CD4-positive, alpha-beta T cell treated with Interleukin-17A for 1 hour (primary cell): Measurements from ENCODE around the gene NRCAM.
"Not testable (repeated sequence)": the region's sequence is repeated elsewhere in the genome, so short reads cannot be mapped to it uniquely, and the experiment has no call there.

Source experiments
- DNase-seq: peaks from one replicate; pipeline ENCODE4 v3.0.0-alpha.2; 2020

Gene NRCAM

DNA sequence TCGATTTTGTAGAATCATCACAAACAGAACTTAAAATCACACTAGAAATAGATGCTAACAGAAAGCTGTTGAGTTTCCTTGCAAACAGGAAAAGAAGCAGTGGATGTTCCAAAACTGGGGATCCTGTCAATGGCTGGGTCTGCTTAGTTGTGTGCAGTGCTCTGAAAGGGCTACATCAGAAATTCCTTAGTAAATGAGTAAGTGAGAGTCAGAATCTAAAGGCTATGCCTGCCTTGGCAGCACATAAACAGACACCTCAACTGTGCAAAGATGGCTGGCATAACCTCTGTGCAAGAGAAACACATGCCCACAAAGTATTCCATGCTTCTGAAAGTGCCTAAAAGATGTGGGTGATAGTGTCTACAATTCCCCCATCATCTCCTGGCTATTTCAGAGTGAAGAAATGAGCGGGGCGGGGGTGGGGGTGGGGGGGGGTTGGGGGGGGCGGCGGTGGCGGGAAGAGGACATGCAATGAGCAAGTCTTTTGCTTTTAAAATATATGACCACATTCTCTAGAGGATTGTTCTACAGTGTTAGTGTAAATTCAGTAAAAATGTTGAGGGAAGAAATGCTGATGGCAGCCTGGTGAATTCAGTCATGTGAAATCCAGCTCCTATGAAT is 187.9 kb downstream of the NRCAM start:
- DNase-seq: no peak

DNA sequence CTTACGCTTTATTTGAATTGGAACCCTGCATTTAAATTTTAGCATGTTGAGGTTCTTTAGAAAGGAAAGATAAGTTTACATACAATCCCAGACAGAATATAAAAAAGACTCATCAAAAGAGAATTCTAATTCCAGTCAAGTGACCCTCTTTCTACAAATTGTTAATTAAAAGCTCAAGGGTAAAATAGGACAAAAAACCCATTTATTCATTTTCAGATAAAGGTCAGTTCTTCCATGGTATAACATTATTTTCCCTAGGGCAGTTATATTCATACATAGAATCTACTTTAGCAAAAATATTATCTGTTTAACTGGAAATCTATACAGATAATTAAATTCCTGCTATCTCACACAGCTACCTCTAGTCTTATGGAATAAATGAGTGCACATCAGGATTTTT is 188.6 kb downstream of the NRCAM start:
- no peak for DNase-seq

DNA sequence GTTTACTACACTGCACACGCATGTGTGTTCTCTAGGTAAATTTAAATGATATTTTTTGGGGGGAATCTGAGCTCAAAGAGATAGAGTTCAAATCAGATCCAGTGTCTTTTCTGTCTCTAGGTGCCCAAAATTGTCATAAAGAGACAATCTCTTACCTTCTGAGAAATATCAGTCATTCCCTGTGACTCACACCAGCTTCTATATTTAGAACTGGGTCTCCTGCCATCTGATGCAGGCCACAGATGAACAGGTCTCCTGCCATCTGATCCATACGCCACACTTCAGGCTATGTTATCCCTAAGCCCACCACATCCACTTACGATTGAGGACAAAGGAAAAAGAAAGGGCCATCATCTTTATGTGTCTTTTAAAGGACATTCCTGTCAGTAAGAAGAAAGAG is 189.7 kb downstream of the NRCAM start:
- no peak for DNase-seq

DNA sequence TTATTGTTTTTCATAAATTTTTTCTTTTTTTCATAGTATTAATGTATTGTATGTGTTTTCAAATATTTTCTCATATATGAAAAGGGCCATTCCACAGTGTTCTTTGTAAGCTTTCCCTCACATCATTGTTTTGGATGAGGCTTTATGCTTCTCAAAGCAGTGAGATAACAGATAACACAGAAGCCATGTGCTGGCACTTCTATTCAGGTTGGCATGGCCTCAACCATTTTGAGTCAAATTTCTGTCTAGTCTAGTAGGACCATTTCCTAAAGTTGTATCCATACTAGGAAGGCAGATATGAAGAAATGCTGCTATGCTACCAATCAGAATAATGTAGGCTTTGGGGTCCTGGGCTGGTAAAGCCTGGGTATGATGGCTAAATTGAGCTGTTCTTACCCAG is 190.2 kb downstream of the NRCAM start:
- DNase-seq: no peak

DNA sequence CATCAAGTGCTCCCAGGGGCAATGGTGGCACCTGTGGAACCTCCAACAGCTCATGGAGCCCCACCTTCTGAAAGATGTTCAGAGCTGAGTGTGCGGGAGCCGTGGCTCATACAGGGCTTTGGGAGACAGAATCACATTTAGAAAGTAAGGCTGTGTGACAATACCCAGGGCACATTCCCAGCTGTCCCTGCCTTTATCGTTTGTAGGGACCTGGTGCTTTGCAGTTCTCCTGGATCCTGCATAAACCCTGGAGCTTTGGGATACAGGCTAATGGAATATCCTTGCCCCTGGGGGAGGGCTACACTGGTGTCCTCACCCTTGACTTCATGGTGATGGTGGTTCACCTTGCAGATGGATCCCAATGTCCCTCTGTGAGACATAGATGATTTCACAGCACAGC is 191.2 kb downstream of the NRCAM start:
- no peak for DNase-seq

DNA sequence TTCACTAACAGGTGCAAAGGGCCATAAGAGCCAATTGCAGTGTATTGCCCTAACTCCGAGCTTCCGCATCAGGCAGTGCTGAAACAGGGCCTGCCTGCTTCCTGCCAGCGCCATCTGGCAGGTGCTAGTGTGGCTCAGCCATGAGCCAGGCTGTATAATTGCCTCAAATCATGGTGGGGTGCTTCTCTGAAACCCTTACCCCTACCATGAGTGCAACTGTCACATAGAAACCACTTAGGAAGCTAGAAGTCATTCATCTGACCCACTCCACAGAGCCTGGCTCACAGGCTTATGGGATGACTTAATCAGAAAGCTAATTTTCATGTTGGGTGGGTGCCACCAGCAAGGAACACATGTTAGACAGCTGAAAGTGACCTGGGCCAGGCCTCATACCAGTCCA is 192.8 kb downstream of the NRCAM start:
- DNase-seq: no peak

DNA sequence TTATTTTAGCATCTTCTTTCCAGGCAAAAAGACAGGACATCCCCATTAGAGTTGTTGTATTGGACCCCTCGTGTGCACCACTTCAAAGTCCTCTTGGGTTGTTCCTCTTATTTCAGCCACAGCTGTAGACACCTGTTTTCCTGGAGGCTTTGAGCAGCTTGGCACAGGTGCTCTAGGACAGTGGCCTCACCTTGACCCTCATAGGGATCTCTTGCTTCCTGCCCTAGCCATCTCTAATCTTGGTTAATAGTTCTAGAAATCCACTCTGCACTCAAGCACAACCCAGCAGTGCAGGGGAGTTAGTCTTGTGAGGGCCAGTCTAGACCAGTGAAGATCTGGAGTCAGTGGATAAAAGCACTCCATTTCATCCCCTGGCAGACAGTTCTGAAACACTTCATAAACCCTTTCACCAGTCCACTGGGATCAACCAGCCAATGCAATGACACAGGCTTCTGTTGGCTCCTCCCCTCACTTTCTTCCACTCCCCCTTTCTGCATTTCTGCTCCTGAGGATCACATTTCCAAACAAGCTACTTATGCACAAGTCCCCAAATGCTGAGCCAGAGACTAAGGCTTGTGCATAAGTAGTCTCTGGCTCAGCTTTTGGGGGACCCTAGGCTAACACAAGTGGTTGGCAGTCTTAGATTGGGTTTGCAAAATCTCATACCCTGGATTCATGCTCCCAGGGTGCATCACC is 194.5 kb downstream of the NRCAM start:
- no peak for DNase-seq

DNA sequence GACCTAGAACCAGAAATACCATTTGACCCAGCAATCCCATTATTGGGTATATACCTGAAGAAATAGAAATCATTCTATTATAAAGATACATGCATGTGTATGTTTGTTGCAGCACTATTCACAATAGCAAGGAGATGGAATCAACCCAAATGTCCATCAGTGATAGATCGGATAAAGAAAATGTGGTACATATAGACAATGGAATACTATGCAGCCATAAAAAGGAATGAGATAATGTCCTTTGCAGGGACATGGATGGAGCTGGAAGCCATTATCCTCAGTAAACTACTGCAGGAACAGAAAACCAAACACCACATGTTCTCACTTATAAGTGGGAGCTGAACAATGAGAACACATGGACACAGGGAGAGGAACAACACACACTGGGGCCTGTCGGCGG is 196.8 kb downstream of the NRCAM start:
- not testable (repeated sequence) for DNase-seq

DNA sequence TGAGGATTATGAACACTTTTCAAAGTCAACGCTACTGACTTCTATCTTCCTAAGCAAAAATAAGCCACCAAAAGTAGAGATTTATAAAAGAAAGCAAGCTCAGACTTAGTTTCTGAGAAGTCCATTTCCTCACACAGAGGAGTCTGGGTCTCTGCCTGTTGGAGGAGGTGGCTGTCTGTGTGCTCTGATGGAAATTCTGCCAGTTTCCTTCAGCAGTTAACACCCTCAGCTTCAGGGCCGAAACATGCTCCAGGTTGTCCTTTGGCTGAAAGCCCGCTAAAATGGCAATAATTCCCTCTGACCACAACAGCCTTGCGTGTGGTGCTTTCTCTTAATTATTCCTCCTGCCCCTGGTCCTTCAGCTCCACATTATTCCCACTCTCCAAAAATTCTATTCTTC is 198.3 kb downstream of the NRCAM start:
- DNase-seq: no peak

DNA sequence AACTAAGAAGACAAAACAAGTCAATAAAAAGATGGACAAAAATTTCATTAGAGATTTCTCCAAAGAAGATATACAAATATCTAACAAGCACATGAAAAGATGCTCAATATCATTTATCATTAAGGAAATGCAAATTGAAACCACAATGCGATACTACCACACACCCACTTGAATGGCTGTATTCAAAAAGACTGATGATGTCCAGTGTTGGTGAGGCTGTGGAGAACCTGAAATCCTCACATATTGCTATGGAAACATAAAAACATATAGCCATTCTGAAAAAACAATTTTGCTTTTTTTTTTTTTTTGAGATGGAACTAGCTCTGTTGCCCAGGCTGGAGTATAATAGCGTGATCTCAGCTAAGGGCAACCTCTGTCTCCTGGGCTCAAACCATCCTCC is 202.0 kb downstream of the NRCAM start:
- DNase-seq: no peak

DNA sequence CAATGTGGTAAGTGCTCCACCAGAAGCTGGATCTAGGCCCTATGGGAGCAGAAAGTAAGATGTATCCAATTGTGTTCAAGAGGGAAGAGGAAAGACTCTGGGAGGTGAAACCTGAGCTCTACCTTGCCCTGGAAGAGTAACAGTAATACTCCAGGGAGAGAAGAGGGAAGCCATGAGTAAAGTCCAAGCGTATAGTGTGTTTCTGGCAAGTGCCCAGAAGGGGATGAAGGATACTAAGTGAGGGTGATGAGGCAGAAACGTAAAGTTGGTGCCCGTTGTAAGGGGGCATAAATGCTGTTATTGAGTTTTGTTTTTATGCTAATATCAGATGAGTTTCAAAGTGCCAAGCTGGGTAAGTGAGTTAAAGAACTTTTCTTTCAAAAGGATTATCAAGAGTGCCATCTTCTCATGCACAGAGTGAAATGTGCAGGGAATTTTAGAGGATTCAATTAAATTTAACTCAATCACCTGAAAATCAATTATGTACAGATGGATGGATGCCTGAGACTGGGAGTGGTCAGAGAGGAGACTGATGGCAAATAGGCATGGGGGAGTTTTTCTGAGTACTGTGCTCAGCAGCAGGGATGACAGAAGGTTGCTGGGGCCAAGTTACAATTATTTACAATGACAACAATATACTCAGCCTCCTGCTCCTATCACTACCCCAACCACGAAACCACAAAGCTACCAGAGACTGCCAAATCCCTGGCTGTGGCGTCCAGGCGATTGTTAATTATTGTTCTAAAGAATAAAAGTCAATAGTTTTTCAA is 202.8 kb downstream of the NRCAM start:
- no peak for DNase-seq

DNA sequence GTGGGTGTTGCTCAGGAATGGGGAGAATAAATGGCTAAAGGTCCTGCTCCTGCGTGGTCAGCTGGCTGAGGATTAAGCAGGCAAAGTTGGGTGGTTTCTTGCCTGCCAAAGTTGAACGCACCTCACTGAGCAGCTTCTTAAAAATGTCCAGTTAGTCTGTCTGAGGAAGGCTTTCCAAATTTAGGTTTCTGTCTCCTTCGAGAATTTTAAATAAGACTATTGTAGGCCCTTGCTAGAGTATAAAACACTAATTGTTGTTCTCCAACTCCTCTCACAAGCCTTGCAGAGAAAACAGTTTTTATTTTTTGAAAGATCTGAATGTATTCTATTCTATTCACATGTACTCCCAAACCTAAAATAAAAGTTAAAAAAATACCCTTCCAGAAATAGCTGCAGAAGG is 204.1 kb downstream of the NRCAM start:
- DNase-seq: no peak

DNA sequence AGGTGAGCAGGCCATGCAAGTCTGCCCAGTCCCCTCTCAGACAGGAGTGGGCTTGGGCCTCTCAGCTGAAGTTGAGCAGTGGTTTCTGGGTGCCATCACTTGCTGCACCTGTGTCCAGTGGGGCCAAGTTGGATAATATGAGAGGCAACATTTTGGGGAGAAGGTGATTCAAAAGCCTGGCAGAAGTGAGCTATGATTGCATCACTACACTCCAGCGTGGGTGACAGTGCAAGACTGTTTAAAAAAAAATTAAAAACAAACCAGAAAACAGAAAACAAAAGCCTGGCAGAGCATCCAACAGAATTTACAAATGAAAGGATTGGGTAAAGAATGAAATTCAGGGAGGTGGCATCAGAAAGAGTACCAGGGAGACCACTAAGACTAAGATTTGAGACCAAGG is 204.5 kb downstream of the NRCAM start:
- no peak for DNase-seq

DNA sequence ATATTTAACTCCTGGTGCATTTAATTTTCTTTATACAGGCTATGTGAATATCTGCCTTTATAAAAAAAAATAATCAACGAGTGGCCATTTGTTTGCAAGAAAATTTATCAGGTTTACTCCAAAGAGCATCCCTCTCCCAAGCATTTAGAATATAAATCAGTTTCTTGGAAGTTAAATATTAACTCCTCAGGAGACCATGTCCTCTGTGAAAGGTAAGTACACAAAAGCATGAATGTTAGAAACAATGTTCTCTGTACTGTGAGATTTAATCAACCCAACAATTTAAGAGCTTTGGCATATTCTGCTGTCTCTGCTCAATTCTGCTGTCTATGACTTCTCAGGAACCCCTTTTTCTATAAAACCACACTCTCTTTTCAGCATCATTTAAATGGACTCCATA is 206.8 kb downstream of the NRCAM start:
- DNase-seq: no peak

DNA sequence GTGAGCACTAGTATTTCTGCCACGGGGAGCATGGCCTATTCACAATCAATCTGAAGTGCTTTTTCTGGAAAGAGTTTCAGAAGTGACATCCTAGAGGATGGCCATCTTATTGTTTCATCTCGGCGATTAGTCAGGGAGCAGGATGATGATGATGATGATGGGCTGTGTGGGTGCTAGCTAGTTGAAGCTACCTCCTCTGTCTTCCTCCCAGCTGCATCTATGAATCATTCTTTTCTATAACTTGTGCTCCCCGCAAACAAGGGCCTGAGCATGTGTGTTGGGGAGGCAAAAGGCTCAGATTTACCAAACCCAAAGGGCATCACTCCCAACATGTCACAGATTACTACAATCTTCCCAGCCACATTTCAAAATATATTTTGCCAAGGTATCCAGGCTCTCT is 207.4 kb downstream of the NRCAM start:
- DNase-seq: no peak

DNA sequence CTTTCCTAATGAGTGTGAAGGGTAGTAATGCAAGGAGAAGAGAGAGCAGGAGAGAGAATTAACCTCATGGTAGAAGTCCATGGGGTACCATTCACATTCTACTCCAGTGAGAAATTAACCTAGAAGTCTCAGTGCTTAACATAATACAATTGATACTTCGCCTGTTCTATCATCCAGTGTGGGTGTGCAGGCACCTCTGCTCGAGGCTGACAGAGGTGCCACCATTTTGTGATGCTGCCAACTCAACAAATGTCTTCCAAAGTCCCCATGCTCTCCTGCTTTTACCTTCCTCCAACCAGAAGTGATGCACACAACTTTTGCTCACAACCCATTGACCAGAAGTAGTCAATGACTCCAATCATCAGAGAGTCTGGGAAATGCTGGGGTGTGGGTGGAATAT is 207.8 kb downstream of the NRCAM start:
- DNase-seq: no peak

DNA sequence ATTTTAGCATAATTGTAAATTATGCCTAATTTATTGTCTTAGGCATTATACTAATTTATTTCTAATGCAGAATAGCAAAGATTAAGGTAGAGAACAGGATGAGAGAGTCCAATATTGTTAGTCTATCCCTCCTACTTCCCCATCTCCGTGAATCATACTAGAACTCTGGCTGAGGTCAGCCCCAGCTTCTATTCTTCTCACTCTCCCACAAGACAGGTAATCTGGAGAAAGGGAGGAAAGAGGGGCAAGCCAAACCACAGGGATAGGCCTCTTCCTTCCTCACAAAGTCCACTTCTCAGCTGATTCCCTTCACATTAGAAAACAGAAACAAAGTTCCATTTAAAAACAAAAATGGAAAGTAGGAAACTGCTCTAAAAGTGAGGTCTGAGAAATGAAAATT is 208.6 kb downstream of the NRCAM start:
- no peak for DNase-seq

DNA sequence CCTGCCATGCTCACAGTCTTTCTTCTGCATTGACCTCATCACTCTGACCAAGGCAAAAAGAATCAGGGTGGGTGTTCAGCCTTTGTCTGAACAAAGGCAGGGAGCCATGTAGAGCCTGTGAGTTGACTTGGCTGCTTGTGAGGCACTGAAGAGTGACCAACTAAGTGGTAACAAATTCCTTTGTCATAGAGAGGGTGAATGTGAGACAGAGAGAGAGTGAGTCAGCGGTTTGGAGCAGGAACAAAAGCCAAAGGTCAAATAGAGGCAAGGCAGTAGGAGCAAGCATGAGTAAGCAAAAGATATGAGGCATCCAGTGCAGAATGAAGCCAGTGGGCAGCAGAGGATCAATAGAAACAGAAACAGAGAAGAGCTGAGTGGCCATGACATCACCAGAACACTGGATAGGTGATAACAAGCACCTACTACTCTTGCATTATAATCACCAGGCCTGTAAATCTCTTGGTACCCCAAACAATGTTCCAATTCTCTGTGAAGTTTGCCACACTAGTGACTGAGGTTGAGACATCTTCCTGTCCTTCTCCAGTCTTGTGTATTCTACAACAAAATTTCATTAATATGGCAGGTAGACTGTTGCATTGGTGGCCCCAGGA is 209.9 kb downstream of the NRCAM start:
- DNase-seq: no peak

DNA sequence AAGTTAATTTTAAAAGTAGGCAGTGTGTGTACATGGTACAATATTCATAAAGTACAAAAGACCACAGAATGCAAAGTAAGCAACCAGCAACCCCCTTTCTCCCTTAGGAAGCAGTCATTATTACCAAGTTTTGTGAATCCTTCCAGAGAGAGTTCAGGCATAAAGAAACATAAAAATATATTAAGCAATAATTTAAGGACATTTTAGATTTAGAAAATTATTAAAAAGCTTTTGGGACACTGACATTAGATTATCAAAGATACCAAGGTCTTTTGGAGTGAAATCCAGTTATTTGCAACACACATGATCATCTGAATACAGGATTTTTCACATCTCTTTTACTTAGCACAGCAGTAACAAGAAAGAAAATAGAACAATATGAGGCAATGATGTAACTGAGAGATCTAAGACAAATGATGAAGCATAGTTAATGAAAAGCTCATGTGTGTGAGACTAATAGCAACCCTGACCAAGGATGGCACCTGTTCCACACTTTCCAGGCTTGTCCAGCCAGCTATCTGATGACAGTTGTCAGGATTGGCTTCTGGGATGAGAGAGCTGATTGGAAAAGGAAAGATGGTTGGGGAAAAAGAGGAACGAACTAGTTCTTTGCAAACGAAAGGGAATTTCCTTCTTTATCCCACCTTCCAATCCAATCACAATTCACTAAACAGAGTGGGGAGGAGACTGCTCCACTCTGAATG is 210.6 kb downstream of the NRCAM start:
- DNase-seq: no peak

DNA sequence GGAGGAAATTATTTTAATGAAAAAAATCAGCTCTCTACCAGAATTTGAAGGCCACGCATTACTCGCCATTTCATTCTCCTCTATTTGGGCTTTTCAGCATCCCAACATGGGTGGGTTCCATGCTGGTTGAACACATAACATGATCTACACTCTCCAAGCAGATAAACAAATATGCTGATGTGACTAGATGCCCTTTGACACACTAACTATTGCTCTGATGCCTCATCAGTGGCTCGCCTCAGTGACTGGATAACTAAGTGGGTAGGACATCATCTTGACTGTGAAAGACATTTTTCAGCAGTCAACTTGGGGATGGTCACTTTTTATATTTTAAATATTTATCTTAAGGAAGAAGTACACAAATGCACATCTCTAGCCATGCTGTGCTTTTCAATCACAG is 212.1 kb downstream of the NRCAM start:
- DNase-seq: no peak

DNA sequence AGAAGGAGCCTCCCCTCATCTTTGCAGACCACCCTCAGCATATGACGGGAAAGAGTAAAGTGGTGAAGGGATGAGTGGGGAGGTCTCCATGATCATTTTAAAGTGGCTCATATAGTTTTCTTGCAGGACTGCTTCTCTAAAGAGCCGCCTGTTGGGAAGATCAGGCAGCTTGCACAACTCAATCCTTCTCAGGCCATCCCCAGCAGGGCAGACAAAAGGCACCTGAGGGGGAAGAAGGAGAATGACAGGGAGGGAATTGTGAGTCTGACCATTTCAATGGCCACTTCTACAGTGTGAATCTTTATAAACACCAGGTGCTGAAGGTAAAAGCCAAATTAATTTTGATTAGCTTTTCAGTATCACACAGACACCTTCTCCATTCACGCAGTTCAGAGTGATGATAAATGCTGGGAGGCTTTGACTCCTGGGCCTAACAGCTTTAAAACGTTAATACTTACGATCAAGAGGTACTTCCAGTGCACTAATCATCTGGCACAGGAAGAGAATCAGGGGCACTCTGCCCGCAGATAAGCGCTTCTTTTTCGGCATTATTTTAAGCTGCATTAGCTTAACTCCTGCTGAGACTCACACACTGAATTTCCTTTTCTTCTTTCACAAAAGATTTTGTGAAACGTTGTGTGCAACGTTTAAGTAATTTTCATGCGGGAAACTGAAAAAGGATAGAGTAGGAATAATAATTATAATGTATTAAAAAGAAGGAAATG is 216.6 kb downstream of the NRCAM start:
- DNase-seq: no peak

DNA sequence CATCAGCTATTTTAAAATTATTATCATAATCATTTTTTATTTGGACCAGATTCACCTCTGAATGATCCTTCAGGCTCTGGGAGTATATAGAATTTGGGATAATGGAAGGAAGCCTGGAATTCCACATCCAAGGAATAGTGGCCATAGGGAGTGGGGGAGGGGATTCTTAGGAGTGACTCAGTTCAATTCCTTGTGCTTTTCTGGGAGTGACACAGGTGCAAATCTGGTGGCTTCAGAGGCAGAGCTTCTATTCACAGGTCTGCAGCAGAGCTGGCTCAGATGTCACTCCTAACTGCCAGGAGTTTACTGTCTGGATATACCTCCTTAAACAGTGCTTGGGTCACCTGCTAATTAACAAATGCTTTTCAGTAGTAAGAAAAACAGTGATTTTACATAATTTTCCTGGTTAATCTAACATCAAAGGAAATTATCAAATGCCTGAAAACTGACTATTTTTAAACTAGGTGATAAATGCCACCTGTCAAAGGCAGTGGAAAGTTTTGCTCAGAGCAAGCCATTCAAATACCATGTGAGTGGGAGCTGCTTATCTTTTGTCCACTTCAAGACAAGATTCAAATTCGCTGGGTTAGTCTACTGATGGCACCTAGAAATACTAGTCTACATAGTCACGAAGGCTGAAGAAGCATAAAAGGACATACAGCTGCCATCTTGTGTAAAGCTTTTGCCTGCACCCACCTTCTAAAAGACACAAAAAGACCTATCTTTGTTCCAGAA is 219.4 kb downstream of the NRCAM start:
- no peak for DNase-seq
